Spleen (tissue), 11 donors: ENCODE data around the gene MAP3K5. TPM values are rescaled to one million over a fixed set of nuclear protein-coding genes. Genes with fewer than 3 reads are reported as not detected.
A peak's percentile ranks its signal among the peaks of the same experiment; 100 is the strongest.

Source experiments
- DNase-seq: peaks from one replicate; pipeline ENCODE4 v3.0.0-alpha.2; 2020
- H3K27ac ChIP-seq, 8 donors: fragments of 200-600 bp; sonication (generic) in 7 of 8; 1 replicate in 4 of 8; 2 replicates in 4 of 8; pipeline versions ENCODE4 v1.5.0 to v1.8.0; 2016 to 2021; ENCODE audit warnings: inconsistent platforms in 4 of 8, mild to moderate bottlenecking in 4 of 8, moderate library complexity in 1 of 8
- H3K27me3 ChIP-seq, 7 donors: fragments of 200-600 bp; sonication (generic) in 6 of 7; replicated peaks in 1 of 7; 1 replicate in 4 of 7; 2 replicates in 3 of 7; pipeline versions ENCODE4 v1.5.0 to v1.8.0; 2016 to 2021; ENCODE audit warnings: inconsistent platforms in 3 of 7, mild to moderate bottlenecking in 1 of 7
- H3K36me3 ChIP-seq, 6 donors: fragments of 200-600 bp; sonication (generic) in 5 of 6; 1 replicate in 4 of 6; 2 replicates in 2 of 6; pipeline versions ENCODE4 v1.5.0 to v1.8.0; 2016 to 2021; ENCODE audit warnings: inconsistent platforms in 2 of 6
- H3K4me1 ChIP-seq, 6 donors: fragments of 200-600 bp; sonication (generic) in 5 of 6; 1 replicate in 3 of 6; 2 replicates in 3 of 6; pipeline versions ENCODE4 v1.5.0 to v1.8.0; 2016 to 2021; ENCODE audit warnings: inconsistent platforms in 3 of 6
- H3K4me3 ChIP-seq, 8 donors: fragments of 200-600 bp; sonication (generic) in 7 of 8; 1 replicate in 4 of 8; 2 replicates in 4 of 8; pipeline versions ENCODE4 v1.5.0 to v1.8.0; 2016 to 2021; ENCODE audit warnings: inconsistent platforms in 4 of 8, mild to moderate bottlenecking in 4 of 8, moderate library complexity in 2 of 8
- H3K9me3 ChIP-seq, 8 donors: fragments of 200-600 bp; sonication (generic) in 7 of 8; 1 replicate in 4 of 8; 2 replicates in 4 of 8; pipeline versions ENCODE4 v1.5.0 to v1.8.0; 2016 to 2021; ENCODE audit warnings: inconsistent platforms in 4 of 8
- CTCF ChIP-seq, 11 experiments: fragments of 200-600 bp in 7 of 11; fragments of 450-650 bp in 4 of 11; sonication (generic) in 4 of 11; IDR thresholded peaks in 8 of 11; conservative IDR thresholded peaks in 3 of 11; 1 replicate in 7 of 11; 2 replicates in 4 of 11; pipeline versions ENCODE4 v1.4.0 to v1.8.0; 2016 to 2021; ENCODE audit warnings: antibody characterized with exemption in 11 of 11, inconsistent platforms in 4 of 11, mild to moderate bottlenecking in 1 of 11
- POLR2A ChIP-seq, 3 donors: fragments of 450-650 bp; IDR thresholded peaks; one replicate each; pipeline ENCODE4 v1.5.1; 2017; ENCODE audit warnings: antibody characterized with exemption in 3 of 3, mild to moderate bottlenecking in 1 of 3
- POLR2AphosphoS5 ChIP-seq, 3 donors: sonication (generic); formaldehyde crosslinking; IDR thresholded peaks; one replicate each; pipeline ENCODE4 v1.5.1; 2017; ENCODE audit warnings: antibody characterized with exemption in 3 of 3
- WGBS, 5 donors: extraction: QIAGEN DNeasy Blood & Tissue Kit in 3 of 5; methylation state at CpG; one replicate each; pipeline versions ENCODE4 v1.1.5 to v1.1.7; 2013 to 2018; 5-methylcytosine and 5-hydroxymethylcytosine counted together
- intact Hi-C: fragments of 100-400 bp; cut with DNase I; formaldehyde crosslinking; loops from one replicate; pipeline ENCODE4 v1.15.0; 2023; ENCODE audit warnings: low total_unique reads
- polyA plus RNA-seq, 3 donors: library from polyadenylated mRNA; stranded (reverse); fragments of 200-250 nt; gene quantifications; one replicate each; pipeline ENCODE4 v1.2.1, GENCODE V29; 2013
- total RNA-seq, 7 donors: library from RNA; depleted of rRNA in 3 of 7; stranded (reverse); fragments of >200 nt in 3 of 7; fragmentation: NEBNext Ultra II Directional in 4 of 7; extraction: Animal tissue kit (Norgen Biotek cat#: 25700) in 4 of 7; gene quantifications; one replicate each; pipeline versions ENCODE4 v1.1.0 to v1.2.1, GENCODE V29; 2016 to 2021
- donor health status: healthy with polysubstance abuse.
- donor health status: DM: no; HTN: no; CAD: no; lungs with moderate emphysema.
- donor health status: DM: no; HTN: no; CAD: no.
- donor health status: Bipolar disorder and iron deficiency.
- donor health status: healthy.
- donor health status: DM: no; HTN: no; CAD: no.
- donor health status: DM: yes; HTN: yes; CAD: no.

MAP3K5 gene
- total and polyA plus RNA-seq, 10 donors = 7.2 to 55.0 (median 33.2) TPM

GRCh38 chr6:136549300-136550044, 242.8 kb downstream of the MAP3K5 start:
- peak overlapping the region in 2 of 8 donors; percentile 46 to 61 for H3K27ac ChIP-seq
- 3 to 4% (median 3%) methylated on average over 32 to 42 of the region's 42 CpGs for WGBS, 5 donors

DNA sequence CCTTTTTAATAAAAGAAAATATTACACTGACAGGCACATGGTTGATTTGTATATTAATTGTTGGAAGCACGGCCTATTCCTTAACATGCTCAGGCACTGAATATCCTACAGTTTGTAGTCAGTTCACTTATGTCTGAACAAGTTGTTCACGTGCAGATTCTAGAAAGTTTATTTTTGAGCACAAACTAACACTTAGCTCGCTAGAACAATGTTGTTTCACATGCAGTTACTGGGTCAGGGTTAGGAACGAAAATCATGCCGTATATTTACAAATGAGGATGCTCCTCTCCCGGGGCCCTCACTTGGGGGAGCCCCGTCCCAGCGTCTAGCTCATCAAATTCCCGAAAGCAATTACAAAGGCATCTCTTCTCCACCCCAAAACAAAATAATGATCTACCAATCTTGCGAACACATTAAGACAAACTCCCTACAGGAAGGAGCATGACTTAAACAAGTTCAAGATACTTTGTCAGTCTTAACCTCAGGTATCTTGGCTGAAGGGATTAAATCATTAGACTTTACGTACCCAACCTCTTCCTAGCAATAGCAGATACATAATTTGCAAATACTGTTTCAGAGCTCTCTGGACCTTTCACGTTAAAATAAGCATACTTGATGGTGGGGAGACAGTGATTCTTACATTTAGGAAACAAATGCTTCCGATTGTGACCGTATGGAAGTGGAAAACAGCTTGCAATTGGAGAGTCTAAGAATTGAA, 243.5 kb downstream of the MAP3K5 start:
- TF ChIP-seq POLR2AphosphoS5 (IDR thresholded peaks at IDR 0.05) (no peak), CTCF (IDR thresholded peaks at IDR 0.05 in 8 of 11, conservative IDR thresholded peaks at IDR 0.05 in 3 of 11) (no peak), POLR2A (IDR thresholded peaks at IDR 0.05) (no peak)
- H3K36me3 ChIP-seq = no peaks in the 10 kb centered on the region

More at GRCh38 chr6:136549300-136550044, 242.8 kb downstream of the MAP3K5 start:
- H3K4me1 ChIP-seq = peaks cover 6 to 23% (median 20%) of the 10 kb centered on the region in 6 donors
- H3K36me3 ChIP-seq = peaks cover 0 to 7% (median 0%) of the 10 kb centered on the region in 6 donors
- H3K27me3 ChIP-seq = peaks cover 0 to 59% (median 19%) of the 10 kb centered on the region in 7 donors
- no peaks in the 10 kb centered on the region for H3K9me3 ChIP-seq
- peak; percentile 74 for DNase-seq
- peak overlapping the region; percentile 77 to 96 (median 89) for H3K4me3 ChIP-seq
- TF ChIP-seq POLR2AphosphoS5 (IDR thresholded peaks at IDR 0.05) (peak in 1 of 3 donors; percentile 27), POLR2A (IDR thresholded peaks at IDR 0.05) (no peak)
- intact Hi-C loops = no loop called here

DNA sequence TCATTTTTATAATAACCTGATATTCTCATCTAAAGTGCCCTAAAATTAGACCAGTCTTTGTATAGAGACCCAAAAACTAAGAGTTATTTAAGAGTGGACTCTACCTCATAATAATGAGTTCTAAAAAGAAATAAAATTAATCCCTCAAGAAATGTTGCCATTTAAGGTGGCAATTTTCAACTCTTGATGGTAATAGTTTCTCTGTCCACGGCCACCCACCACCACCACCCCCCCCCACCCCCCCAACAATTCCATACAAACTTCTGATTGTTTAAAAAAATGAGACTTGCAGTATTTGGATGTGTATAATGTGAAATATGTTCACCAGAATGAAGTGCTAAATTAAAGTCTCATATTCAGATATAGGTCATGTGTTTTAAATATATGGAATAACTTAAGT, 244.4 kb downstream of the MAP3K5 start:
- TF ChIP-seq POLR2A (IDR thresholded peaks at IDR 0.05) (no peak), CTCF (IDR thresholded peaks at IDR 0.05 in 8 of 11, conservative IDR thresholded peaks at IDR 0.05 in 3 of 11) (no peak)
- intact Hi-C loops = no loop called here
- no peaks in the 10 kb centered on the region for H3K36me3 ChIP-seq
- H3K27me3 ChIP-seq = peaks cover 0 to 65% (median 19%) of the 10 kb centered on the region in 7 donors
- H3K9me3 ChIP-seq = no peaks in the 10 kb centered on the region
- no peak for DNase-seq
- H3K4me1 ChIP-seq = peaks cover 6 to 23% (median 20%) of the 10 kb centered on the region in 6 donors
- 77 to 94% (median 83%) methylated on average over 1 of the region's 1 CpG for WGBS, 5 donors
- no peak overlapping the region for H3K27ac ChIP-seq
- H3K4me3 ChIP-seq = no peak overlapping the region

More for the DNA sequence above, 243.5 kb downstream of the MAP3K5 start:
- H3K4me1 ChIP-seq = peaks cover 6 to 23% (median 20%) of the 10 kb centered on the region in 6 donors
- no peak overlapping the region for H3K27ac ChIP-seq
- no peaks in the 10 kb centered on the region for H3K9me3 ChIP-seq
- intact Hi-C loops = no loop called here
- peak overlapping the region in 3 of 8 donors; percentile 78 to 96 (median 90) for H3K4me3 ChIP-seq
- H3K27me3 ChIP-seq = peaks cover 0 to 61% (median 19%) of the 10 kb centered on the region in 7 donors
- 79 to 82% (median 80%) methylated on average over 14 of the region's 14 CpGs for WGBS, 5 donors
- no peak for DNase-seq

DNA sequence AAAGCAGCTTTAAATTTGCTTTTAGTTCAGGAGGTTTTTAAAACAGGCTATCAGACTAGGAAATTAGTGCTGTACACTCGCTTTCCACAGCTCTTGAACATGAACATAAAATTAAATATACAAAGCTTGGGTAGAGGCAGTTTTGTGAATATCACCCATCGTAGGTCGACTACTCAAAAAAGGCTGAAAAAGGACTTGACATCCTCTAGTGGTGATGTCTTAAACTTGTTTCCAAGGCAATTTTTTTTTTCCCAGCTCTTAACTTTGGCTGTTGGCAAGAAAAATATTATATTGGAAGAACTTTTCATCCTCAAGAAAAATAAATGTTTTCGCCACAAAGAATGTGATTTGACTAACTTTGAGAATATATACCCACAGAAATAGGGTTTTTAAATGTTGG, 244.9 kb downstream of the MAP3K5 start:
- H3K9me3 ChIP-seq = no peaks in the 10 kb centered on the region
- H3K4me3 ChIP-seq = no peak overlapping the region
- TF ChIP-seq CTCF (IDR thresholded peaks at IDR 0.05 in 8 of 11, conservative IDR thresholded peaks at IDR 0.05 in 3 of 11) = peak in 1 of 11 experiments; percentile 6
- no peak for TF ChIP-seq POLR2AphosphoS5 (IDR thresholded peaks at IDR 0.05)
- no peaks in the 10 kb centered on the region for H3K36me3 ChIP-seq
- H3K27ac ChIP-seq = no peak overlapping the region
- peaks cover 0 to 65% (median 19%) of the 10 kb centered on the region in 7 donors for H3K27me3 ChIP-seq
- H3K4me1 ChIP-seq = peaks cover 6 to 23% (median 20%) of the 10 kb centered on the region in 6 donors
- WGBS, 5 donors = 32 to 53% (median 40%) methylated on average over 4 of the region's 4 CpGs
- intact Hi-C loops = no loop called here
- no peak for DNase-seq
